ENCODE data around the gene FOXK2. TPM values are rescaled to one million over a fixed set of nuclear protein-coding genes. Genes with fewer than 3 reads are reported as not detected.
"Not testable (repeated sequence)": the region's sequence is repeated elsewhere in the genome, so short reads cannot be mapped to it uniquely, and the experiment has no call there.

FOXK2 gene
- total RNA-seq, 4 donors from 2014 or later, result 70.7 to 109 (median 85.0) TPM

- in situ Hi-C loops (cut with MboI; ENCODE audit: low sequenced_read_pairs in 4 of 4), result loop anchor here in 2 of 4 donors (10.0 kb wide), 2 partner anchors 47 to 197 kb away; partner anchors contain the start of gene TEX19 (in 2 of the 2)
- DNase-seq, result peak; percentile 54 to 76
Measured at GRCh38 chr17:82551779-82552457, 32.4 kb downstream of the FOXK2 start.

GRCh38 chr17:82552580-82552979 is 33.0 kb downstream of the FOXK2 start:
- Histone ChIP-seq H3K36me3 (no peaks in the 10 kb centered on the region), H3K9me3 (no peaks in the 10 kb centered on the region), H3K27ac (peak overlapping the region; percentile 1 to 73 (median 69)), H3K4me3 (no peak overlapping the region), H3K27me3 (no peaks in the 10 kb centered on the region), H3K4me1 (peaks cover 60 to 68% of the 10 kb centered on the region in 2 donors)
- in situ Hi-C loops (cut with MboI; ENCODE audit: low sequenced_read_pairs in 4 of 4), result loop anchor here in 2 of 4 donors (10.0 kb wide), 2 partner anchors 48 to 198 kb away; partner anchors contain the start of gene TEX19 (in 2 of the 2)
- DNase-seq, result no peak
- TF ChIP-seq POLR2A (IDR thresholded peaks at IDR 0.05), result no peak
- TF ChIP-seq CTCF (IDR thresholded peaks at IDR 0.05 in 4 of 5, conservative IDR thresholded peaks at IDR 0.05 in 1 of 5), result no peak
- intact Hi-C loops (cut with DNase I; ENCODE audit: low total_unique reads), result loop anchor here (2.0 to 5.0 kb wide), 2 partner anchors 135 to 202 kb away; partner anchors contain the start of genes HEXD and OGFOD3
- ATAC-seq, result no peak

More at GRCh38 chr17:82551779-82552457, 32.4 kb downstream of the FOXK2 start:
- Histone ChIP-seq H3K4me1 (peaks cover 60 to 68% of the 10 kb centered on the region in 2 donors), H3K9me3 (no peaks in the 10 kb centered on the region), H3K27ac (peak overlapping the region; percentile 1 to 73 (median 69)), H3K36me3 (no peaks in the 10 kb centered on the region), H3K27me3 (no peaks in the 10 kb centered on the region), H3K4me3 (no peak overlapping the region)
- TF ChIP-seq CTCF (IDR thresholded peaks at IDR 0.05 in 4 of 5, conservative IDR thresholded peaks at IDR 0.05 in 1 of 5) (peak; percentile 65 to 85 (median 76)), POLR2A (IDR thresholded peaks at IDR 0.05) (no peak)
- peak; percentile 55 to 65 for ATAC-seq
- intact Hi-C loops (cut with DNase I; ENCODE audit: low total_unique reads), result loop anchor here (2.0 to 5.0 kb wide), 2 partner anchors 135 to 201 kb away; partner anchors contain the start of genes HEXD and OGFOD3

GRCh38 chr17:82553210-82553930 is 33.8 kb downstream of the FOXK2 start:
- ATAC-seq, result no peak
- DNase-seq, result peak in 1 of 2 donors; percentile 35
- intact Hi-C loops (cut with DNase I; ENCODE audit: low total_unique reads) (loop anchor here (2.0 to 5.0 kb wide), 2 partner anchors 136 to 203 kb away; partner anchors contain the start of genes HEXD and OGFOD3), in situ Hi-C loops (cut with MboI; ENCODE audit: low sequenced_read_pairs in 4 of 4) (loop anchor here in 2 of 4 donors (10.0 kb wide), 2 partner anchors 49 to 199 kb away; partner anchors contain the start of gene TEX19 (in 2 of the 2))
- no peak for TF ChIP-seq CTCF (IDR thresholded peaks at IDR 0.05 in 4 of 5, conservative IDR thresholded peaks at IDR 0.05 in 1 of 5)
- TF ChIP-seq POLR2A (IDR thresholded peaks at IDR 0.05), result no peak
- Histone ChIP-seq H3K27ac (peak overlapping the region; percentile 67 to 73 (median 70)), H3K27me3 (no peaks in the 10 kb centered on the region), H3K9me3 (no peaks in the 10 kb centered on the region), H3K36me3 (no peaks in the 10 kb centered on the region), H3K4me1 (peaks cover 56 to 62% of the 10 kb centered on the region in 2 donors), H3K4me3 (no peak overlapping the region)

GRCh38 chr17:82557510-82557909 is 38.0 kb downstream of the FOXK2 start:
- H3K27ac ChIP-seq; ATAC-seq; H3K4me3 ChIP-seq; H3K27me3 ChIP-seq; H3K36me3 ChIP-seq; intact Hi-C loops (cut with DNase I; ENCODE audit: low total_unique reads); DNase-seq; H3K9me3 ChIP-seq: not testable (repeated sequence)
- in situ Hi-C loops (cut with MboI; ENCODE audit: low sequenced_read_pairs in 4 of 4), result loop anchor here in 2 of 4 donors (10.0 kb wide), 2 partner anchors 53 to 203 kb away; partner anchors contain the start of gene TEX19 (in 2 of the 2)
- peaks cover 55 to 68% of the 10 kb centered on the region in 2 donors for H3K4me1 ChIP-seq

Data from gastrocnemius medialis (tissue), 4 donors.